Gastroesophageal sphincter (tissue), 3 donors: ENCODE measurements around the gene VWCE.

Experiments used
- CTCF ChIP-seq, 4 experiments: fragments of 200-600 bp in 2 of 4; fragments of 450-650 bp in 2 of 4; sonication (generic) in 1 of 4; IDR thresholded peaks; one replicate each; pipeline ENCODE4 v1.5.1; 2017 to 2019; ENCODE audit warnings: antibody characterized with exemption in 4 of 4, mild to moderate bottlenecking in 2 of 4, moderate library complexity in 2 of 4
- POLR2A ChIP-seq, 2 donors: fragments of 450-650 bp; IDR thresholded peaks; one replicate each; pipeline ENCODE4 v1.6.1; 2017; ENCODE audit warnings: antibody characterized with exemption in 2 of 2, mild to moderate bottlenecking in 2 of 2, moderate library complexity in 1 of 2
- POLR2AphosphoS5 ChIP-seq: sonication (generic); formaldehyde crosslinking; IDR thresholded peaks from one replicate; pipeline ENCODE4 v1.6.1; 2017; ENCODE audit warnings: antibody characterized with exemption

- no peak for TF ChIP-seq POLR2AphosphoS5
- no peak for TF ChIP-seq POLR2A (IDR thresholded peaks at IDR 0.05)
- TF ChIP-seq CTCF (IDR thresholded peaks at IDR 0.05), result no peak
Observed at GRCh38 chr11:61302550-61302949, 7.4 kb upstream of the VWCE start.
